Fibroblast of mammary gland (primary cell): ENCODE results near the gene KRTAP5-7.

Experiments used
- DNase-seq: peaks from one replicate; pipeline ENCODE4 v3.0.0-alpha.2; 2010; ENCODE audit warnings: low read depth
- H3K4me3 ChIP-seq: 2 replicates; pipeline ENCODE4 v1.5.1; 2011; ENCODE audit warnings: low read depth, mild to moderate bottlenecking, low read length, moderate library complexity; ENCODE audit not compliant: control insufficient read depth
- TF ChIP-seq, protein P1 (sequence below): conservative IDR thresholded peaks from 2 replicates; pipeline ENCODE4 v1.5.1; 2011; ENCODE audit warnings: low read depth, low read length, inconsistent platforms; ENCODE audit not compliant: control insufficient read depth, insufficient read depth

The KRTAP5-7 gene

GRCh38 chr11:71518506-71519471, 8.3 kb upstream of the KRTAP5-7 start:
- no peak overlapping the region for H3K4me3 ChIP-seq
- no peak for DNase-seq
- TF ChIP-seq, protein P1, sequence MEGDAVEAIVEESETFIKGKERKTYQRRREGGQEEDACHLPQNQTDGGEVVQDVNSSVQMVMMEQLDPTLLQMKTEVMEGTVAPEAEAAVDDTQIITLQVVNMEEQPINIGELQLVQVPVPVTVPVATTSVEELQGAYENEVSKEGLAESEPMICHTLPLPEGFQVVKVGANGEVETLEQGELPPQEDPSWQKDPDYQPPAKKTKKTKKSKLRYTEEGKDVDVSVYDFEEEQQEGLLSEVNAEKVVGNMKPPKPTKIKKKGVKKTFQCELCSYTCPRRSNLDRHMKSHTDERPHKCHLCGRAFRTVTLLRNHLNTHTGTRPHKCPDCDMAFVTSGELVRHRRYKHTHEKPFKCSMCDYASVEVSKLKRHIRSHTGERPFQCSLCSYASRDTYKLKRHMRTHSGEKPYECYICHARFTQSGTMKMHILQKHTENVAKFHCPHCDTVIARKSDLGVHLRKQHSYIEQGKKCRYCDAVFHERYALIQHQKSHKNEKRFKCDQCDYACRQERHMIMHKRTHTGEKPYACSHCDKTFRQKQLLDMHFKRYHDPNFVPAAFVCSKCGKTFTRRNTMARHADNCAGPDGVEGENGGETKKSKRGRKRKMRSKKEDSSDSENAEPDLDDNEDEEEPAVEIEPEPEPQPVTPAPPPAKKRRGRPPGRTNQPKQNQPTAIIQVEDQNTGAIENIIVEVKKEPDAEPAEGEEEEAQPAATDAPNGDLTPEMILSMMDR, result no peak

DNA sequence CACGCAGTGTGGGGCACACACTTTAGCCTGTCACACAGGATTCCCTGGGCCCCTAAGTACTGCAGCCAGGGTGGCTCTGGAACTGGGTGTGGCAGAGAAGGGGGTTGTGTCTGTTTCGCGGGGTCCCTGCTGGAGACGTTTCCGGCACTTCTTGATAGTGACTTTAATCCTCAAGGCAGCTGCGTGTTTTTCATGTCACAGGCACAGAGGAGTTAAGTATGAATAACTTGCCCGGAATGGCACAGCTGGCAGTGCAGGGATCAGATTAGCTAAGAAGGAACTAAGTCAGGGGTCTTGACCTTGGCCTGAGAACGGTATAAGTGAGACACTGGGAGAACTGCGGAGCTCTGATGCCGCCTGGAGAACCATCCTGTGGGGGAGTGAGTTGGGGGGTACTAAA, 7.5 kb upstream of the KRTAP5-7 start:
- TF ChIP-seq, protein P1, result no peak
- no peak overlapping the region for H3K4me3 ChIP-seq
- DNase-seq, result no peak

GRCh38 chr11:71525188-71525937, 1.7 kb upstream of the KRTAP5-7 start:
- H3K4me3 ChIP-seq, result no peak overlapping the region
- TF ChIP-seq, protein P1, result no peak
- DNase-seq, result no peak

DNA sequence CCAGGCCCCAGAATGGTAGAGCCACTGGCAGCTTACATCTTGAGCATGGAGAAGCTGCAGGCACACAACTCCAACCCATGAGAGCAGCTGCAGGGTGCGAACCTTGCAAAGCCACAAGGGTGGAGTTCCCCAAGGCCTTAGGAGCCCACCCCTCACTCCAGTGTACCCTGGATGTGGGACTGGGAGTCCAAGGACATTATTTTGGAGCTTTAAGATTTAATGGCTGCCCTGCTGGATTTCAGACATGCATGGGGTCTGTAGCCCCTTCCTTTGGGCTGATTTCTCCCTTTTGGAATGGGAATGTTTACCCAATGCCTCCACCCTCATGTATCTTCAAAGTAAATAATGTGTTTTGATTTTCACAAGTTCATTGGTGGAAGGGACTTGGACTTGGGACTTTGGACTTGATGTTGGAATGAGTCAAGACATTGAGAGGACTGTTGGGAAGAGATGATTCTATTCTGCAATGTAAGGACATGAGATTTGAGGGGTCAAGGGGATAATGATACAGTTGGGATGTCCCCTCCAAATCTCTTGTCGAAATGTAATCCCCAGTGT, 1.1 kb upstream of the KRTAP5-7 start:
- DNase-seq, result no peak
- TF ChIP-seq, protein P1, result no peak
- no peak overlapping the region for H3K4me3 ChIP-seq

DNA sequence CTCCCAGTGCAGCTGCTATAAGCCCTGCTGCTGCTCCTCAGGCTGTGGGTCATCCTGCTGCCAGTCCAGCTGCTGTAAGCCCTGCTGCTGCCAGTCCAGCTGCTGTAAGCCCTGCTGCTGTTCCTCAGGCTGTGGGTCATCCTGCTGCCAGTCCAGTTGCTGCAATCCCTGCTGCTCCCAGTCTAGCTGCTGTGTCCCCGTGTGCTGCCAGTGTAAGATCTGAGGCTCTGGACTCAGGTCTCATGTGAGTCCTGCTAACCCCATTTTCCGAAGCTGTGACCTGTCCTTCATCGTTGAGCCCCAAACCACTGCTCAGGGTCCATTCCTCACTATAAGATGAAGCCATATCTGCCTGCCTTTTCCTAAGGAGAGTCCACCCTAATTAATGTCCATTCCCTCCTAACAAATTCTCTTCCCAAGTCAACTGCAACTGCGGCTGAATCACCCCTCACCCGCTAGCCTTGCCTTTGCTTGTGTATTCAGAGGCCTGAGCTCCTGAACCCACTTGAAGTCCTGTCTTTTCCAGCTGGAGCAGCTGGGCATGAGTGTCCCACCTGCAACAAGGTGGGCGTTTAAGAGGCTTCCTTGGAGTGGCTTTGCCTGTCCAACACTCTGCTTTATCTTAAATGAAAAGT, 626 bp downstream of the KRTAP5-7 start:
- no peak for DNase-seq
- H3K4me3 ChIP-seq, result no peak overlapping the region
- TF ChIP-seq, protein P1, result no peak

GRCh38 chr11:71530602-71531001, 3.5 kb downstream of the KRTAP5-7 start:
- TF ChIP-seq, protein P1, result no peak
- no peak for DNase-seq
- no peak overlapping the region for H3K4me3 ChIP-seq
